T-helper 2 cell treated with Interferon-gamma antibody and Interleukin-4, amounts not matched to agents 5 μg/mL and 100 μg/mL, for 36 hours (primary cell): Measurements from ENCODE around the gene ACSF3.

ENCODE experiments used
- DNase-seq: peaks from one replicate; pipeline ENCODE4 v3.0.0; 2021; ENCODE audit warnings: low spot score
- H3K27ac Mint-ChIP-seq: one replicate; pipeline ENCODE4 v1.8.0; 2021; ENCODE audit warnings: mild to moderate bottlenecking, mixed read lengths
- H3K27me3 Mint-ChIP-seq: one replicate; pipeline ENCODE4 v1.8.0; 2021; ENCODE audit warnings: low read depth, mixed read lengths
- H3K36me3 Mint-ChIP-seq: one replicate; pipeline ENCODE4 v1.8.0; 2021; ENCODE audit warnings: low read depth, mixed read lengths
- H3K4me1 Mint-ChIP-seq: one replicate; pipeline ENCODE4 v1.8.0; 2021; ENCODE audit warnings: low read depth, mixed read lengths
- H3K4me3 Mint-ChIP-seq: one replicate; pipeline ENCODE4 v1.8.0; 2022; ENCODE audit warnings: mild to moderate bottlenecking, moderate library complexity, mixed read lengths
- H3K9me3 Mint-ChIP-seq: one replicate; pipeline ENCODE4 v1.8.0; 2021; ENCODE audit warnings: mixed read lengths

Gene ACSF3

DNA sequence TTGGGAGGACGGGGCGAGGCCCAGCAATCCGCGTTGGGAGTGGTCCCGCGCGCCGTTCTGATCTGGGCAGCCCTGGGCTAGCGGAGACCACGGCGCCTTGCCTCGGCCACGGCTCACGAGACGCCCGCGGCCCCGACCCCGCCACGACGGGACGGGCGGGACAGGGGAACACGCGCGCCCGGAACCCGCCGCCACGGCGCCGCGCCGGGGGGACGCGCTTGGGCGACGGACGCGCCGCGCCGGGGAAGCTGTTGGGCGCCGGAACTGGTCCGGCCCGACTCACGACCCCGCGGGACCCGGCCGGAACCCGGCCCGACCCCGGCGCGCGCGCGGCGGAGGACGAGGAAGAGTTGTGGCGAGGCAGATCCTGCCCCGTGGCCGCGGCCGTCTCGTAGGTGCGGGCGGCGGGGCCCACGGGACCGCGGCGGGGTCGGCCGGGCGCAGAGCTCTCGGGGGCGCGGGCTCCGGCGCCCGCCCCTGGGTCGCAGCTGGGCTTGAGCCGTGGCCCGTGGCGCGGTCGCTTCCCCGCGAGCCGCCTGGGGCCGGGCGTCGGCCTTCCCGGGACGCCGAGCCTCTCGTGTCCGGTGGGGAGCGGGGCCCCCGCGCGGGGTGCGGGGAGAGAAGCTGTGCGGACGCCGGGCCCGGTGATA, at the start of gene ACSF3:
Gene ACSF3 (plus strand): TSS at position 251 of the 650 bp plus-strand sequence. CDS start 6,830 bp downstream, outside the sequence.
- H3K4me1 Mint-ChIP-seq, result peaks cover 41% of the 10 kb centered on the region
- H3K36me3 Mint-ChIP-seq, result peaks cover 15% of the 10 kb centered on the region
- H3K9me3 Mint-ChIP-seq, result no peaks in the 10 kb centered on the region
- H3K27me3 Mint-ChIP-seq, result peaks cover 20% of the 10 kb centered on the region
- peak within 1 kb of the TSS; percentile 89 for H3K4me3 Mint-ChIP-seq
- peak within 1 kb of the TSS; percentile 92 for H3K27ac Mint-ChIP-seq
- peak; percentile 67 for DNase-seq

DNA sequence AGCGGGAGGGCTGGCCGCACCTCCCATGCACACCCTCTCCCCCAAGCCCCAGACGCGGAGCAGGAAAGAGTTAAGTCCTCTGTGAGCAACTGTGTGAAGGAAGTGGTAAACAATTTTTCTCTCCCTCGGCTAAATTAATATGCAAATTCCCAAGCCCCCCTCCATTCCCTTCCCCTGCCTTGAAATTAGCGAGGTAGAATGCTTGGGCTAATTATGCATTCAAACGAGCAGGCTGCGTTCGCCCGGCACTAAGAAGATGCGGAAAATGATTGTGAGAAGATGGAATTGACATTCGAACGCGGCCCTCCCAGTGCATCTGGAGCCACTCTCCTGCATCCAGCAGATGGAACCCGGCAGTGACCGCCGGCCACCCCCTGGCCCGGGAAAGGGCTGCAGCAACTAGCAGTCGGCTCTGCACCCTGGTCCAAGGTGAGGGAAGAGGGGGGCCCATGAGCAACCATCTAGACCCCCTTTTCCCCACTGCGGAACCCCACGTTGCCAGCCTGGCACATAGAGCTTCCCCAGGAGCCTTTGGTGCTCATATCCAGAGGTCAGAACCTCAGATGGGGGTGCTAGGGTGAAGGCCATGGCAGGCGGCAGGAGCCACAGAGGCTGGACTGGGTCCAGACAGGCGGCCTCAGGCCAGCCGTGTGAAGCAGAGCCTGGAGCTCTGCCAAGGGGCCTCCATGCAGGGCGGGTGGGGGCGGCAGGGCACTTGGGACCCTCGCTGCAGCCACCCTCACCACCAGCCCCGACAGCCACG, 49.1 kb upstream of the ACSF3 start:
- no peak for DNase-seq
- H3K4me1 Mint-ChIP-seq, result no peaks in the 10 kb centered on the region
- H3K9me3 Mint-ChIP-seq, result no peaks in the 10 kb centered on the region
- no peak overlapping the region for H3K27ac Mint-ChIP-seq
- H3K36me3 Mint-ChIP-seq, result no peaks in the 10 kb centered on the region
- H3K4me3 Mint-ChIP-seq, result no peak overlapping the region
- peaks cover 3% of the 10 kb centered on the region for H3K27me3 Mint-ChIP-seq

DNA sequence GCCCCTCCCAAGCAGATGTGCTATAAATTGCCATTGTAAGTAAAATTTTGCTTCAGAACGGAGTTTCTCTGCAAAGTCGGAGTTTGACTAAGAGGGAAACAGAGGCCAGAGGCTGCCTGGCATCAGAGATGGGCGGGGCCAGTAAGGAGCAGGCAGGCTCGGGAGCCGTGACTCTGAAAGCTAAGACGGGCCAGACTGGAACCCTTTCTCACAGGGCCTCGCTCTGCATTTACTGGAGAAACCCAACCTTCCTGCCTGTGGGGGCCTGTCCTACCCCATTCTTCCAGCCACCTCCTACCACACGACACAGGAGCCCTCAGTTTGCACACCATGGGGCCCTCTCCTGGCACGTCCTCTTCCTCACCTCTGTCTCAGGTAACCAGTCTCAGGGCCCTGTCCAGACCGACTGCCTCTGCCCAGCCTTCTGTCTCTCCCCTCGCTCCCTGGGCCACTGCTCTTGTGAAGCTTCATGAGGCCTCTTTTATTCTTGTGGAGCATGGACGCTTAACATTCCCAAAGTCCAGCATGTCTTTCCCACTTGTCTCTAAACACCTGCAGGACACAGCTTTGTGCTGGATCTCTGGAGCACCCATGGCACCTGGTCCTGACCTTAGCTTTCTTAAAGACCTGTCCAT, 48.4 kb upstream of the ACSF3 start:
- no peak overlapping the region for H3K27ac Mint-ChIP-seq
- no peak for DNase-seq
- no peaks in the 10 kb centered on the region for H3K4me1 Mint-ChIP-seq
- H3K9me3 Mint-ChIP-seq, result no peaks in the 10 kb centered on the region
- H3K27me3 Mint-ChIP-seq, result peaks cover 3% of the 10 kb centered on the region
- H3K4me3 Mint-ChIP-seq, result no peak overlapping the region
- H3K36me3 Mint-ChIP-seq, result no peaks in the 10 kb centered on the region

DNA sequence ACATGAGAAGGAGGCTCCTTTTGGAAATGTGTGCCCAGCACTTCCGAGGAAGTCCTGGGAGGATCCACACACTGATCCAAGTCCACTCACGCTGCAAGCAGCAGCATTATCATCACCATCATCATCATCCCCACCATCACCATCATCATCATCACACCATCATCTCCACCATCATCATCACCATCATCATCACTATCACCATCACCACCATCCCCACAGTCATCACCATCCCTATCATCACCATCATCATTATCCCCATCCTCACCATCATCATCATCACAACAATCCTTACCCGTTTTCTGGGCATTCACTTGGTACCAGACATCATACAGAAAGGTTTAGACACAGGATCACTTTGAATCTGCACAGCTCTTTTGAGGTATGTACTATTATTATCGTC, 47.8 kb upstream of the ACSF3 start:
- H3K27me3 Mint-ChIP-seq, result peaks cover 3% of the 10 kb centered on the region
- no peak overlapping the region for H3K4me3 Mint-ChIP-seq
- no peaks in the 10 kb centered on the region for H3K9me3 Mint-ChIP-seq
- no peak overlapping the region for H3K27ac Mint-ChIP-seq
- H3K4me1 Mint-ChIP-seq, result no peaks in the 10 kb centered on the region
- H3K36me3 Mint-ChIP-seq, result no peaks in the 10 kb centered on the region
- DNase-seq, result no peak

DNA sequence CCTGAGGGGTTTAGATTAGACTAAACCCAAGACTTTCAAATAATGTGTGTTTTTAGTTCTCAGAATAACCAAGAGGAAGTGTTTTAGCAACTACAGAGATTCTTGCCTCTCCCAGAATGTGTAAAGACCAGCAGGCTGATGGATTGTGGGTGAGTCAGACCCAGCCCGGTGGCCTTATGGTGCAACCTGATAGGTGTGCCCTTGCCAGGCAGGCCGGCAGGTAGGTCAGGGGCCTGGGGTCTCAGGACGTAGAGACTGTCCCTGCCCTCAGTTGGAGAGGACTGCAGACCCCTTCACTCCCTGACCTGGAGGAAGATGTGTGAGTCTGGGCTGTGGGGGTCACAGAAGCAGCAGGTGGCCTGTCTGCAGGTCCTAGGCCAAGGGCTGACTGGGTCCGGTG, 47.2 kb upstream of the ACSF3 start:
- Mint-ChIP-seq H3K4me1 (no peaks in the 10 kb centered on the region), H3K27me3 (peaks cover 3% of the 10 kb centered on the region), H3K4me3 (no peak overlapping the region), H3K9me3 (no peaks in the 10 kb centered on the region), H3K27ac (no peak overlapping the region), H3K36me3 (no peaks in the 10 kb centered on the region)
- no peak for DNase-seq

DNA sequence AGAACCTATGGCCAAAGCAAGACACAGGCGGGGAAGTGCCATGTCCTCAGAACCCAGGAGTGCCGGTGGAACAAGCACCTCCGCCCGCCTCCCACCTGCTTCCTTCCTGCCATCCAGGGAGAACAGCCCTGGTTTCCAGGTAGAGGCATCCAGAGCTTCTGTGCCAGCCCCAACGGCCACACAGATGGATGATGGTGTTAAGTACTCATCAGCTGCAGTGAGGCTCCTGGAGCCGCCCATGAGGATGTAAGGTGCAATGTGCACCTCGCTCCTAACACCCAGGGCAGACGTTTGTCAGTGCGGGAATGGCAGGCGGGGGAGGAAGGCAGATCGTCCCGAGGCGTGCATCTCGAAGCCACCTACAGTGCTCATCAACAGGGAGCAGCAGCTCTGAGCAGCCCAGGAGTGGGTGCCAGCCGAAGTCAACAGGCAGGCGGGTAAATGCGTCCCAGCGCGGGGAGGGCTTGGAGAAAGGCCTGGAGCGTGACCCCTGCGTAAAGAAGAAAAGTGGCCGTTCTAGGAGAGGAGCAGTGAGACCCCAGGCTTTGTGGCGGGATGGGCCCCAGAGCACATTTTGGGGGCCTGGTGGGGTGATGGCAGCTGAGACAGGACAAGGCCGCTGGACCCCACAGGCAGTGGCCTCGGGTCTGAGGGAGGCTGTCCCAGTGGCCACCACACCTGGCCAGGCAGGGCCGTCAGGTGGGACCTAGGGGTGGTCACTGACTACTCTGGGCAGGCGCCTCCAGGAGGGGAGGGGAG, 46.1 kb upstream of the ACSF3 start:
- Mint-ChIP-seq H3K27me3 (peaks cover 3% of the 10 kb centered on the region), H3K4me1 (no peaks in the 10 kb centered on the region), H3K4me3 (no peak overlapping the region), H3K9me3 (no peaks in the 10 kb centered on the region), H3K36me3 (no peaks in the 10 kb centered on the region), H3K27ac (no peak overlapping the region)
- no peak for DNase-seq

DNA sequence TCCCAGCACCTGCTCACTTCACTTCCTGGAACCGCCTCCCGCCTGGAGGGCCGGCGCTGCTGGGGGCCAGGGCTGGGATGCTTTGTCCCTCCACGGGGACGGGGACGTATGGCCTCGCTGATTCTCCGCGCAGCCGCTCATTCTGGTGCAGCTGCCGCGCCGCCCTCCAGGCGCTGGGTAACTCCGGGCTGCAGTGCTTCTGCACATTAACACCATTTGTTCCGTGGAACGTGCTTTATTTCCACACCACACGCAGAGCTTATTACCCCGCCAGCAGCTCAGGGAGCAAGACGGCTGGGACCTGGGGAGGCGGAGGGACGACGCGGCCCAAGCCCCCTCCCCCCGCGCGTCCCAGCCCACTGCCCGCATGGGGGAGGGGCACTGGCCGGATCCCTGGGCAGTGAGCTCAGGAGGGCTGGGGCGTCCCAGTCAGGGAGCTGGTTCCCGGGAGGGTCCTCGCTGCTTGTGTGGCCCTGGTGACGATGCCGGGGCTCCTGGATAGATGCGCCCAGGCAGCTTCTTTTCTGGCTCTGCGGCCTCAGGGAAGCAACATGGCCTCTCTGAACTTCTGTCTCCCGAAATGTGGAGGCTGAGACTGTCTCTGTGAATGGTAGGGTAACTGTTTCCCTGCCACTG, 45.4 kb upstream of the ACSF3 start:
- Mint-ChIP-seq H3K36me3 (no peaks in the 10 kb centered on the region), H3K27ac (no peak overlapping the region), H3K4me1 (peaks cover 2% of the 10 kb centered on the region), H3K9me3 (no peaks in the 10 kb centered on the region), H3K4me3 (no peak overlapping the region), H3K27me3 (peaks cover 3% of the 10 kb centered on the region)
- DNase-seq, result no peak

DNA sequence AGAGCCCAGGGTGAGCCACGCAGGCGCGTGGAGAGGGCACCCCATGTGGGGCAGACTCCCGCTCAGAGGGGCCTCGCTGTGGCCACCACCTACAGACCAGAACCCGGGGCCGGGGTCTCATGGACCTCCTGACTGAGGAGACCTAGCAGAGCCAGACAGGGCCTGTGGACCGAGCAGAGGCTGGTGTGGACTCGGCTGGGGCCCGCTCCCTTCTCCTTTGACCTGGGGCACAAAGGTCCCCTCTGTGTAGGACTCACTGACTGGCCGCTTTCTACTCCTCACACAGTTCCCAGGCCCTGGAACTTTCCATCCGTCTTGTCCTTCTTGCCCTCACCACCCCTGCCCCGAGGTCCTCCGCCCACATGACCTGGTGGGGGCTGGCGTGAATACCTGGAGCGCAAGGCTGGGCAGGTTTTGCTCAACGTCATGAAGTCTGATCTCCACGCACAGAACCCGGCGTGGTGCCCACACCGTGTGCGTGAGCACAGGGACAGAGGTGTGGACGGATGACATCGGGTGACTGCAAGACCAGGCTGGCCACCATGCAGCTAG, 44.7 kb upstream of the ACSF3 start:
- no peak for DNase-seq
- Mint-ChIP-seq H3K4me3 (no peak overlapping the region), H3K9me3 (no peaks in the 10 kb centered on the region), H3K36me3 (no peaks in the 10 kb centered on the region), H3K4me1 (peaks cover 2% of the 10 kb centered on the region), H3K27me3 (peaks cover 3% of the 10 kb centered on the region), H3K27ac (no peak overlapping the region)

DNA sequence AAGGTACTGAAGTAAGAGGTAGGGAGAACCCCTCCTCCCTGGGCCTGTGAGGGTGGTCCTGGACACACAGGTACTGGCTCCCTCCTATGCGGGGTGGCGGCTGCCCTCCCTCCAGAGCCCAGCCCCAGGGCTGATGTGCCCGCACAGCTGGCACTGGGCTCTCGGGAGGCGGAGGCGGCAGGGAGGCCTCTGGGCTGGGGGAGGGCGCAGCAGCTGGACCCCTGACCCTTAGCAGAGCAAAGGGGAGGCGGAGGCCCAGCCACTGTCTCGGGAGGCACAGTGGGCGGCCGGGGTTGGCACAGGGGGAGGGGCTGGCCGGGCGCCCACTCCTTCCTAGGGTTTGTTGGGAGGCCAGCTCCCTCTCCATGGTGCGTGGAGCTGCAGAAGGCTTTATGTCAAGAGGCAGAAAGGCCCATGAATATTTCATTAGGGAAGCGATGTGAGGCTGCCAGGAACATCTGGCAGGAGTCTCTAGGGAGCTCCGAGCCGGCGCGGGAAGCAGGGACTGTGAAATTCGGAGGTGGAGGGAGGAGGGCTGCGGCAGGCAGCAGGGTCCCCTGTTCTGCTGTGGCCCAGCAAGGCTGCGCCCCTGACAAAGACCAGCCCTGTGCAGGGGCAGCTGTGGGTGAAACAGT, 44.1 kb upstream of the ACSF3 start:
- Mint-ChIP-seq H3K27me3 (peaks cover 3% of the 10 kb centered on the region), H3K36me3 (no peaks in the 10 kb centered on the region), H3K27ac (no peak overlapping the region), H3K4me3 (no peak overlapping the region), H3K4me1 (peaks cover 2% of the 10 kb centered on the region), H3K9me3 (no peaks in the 10 kb centered on the region)
- no peak for DNase-seq

DNA sequence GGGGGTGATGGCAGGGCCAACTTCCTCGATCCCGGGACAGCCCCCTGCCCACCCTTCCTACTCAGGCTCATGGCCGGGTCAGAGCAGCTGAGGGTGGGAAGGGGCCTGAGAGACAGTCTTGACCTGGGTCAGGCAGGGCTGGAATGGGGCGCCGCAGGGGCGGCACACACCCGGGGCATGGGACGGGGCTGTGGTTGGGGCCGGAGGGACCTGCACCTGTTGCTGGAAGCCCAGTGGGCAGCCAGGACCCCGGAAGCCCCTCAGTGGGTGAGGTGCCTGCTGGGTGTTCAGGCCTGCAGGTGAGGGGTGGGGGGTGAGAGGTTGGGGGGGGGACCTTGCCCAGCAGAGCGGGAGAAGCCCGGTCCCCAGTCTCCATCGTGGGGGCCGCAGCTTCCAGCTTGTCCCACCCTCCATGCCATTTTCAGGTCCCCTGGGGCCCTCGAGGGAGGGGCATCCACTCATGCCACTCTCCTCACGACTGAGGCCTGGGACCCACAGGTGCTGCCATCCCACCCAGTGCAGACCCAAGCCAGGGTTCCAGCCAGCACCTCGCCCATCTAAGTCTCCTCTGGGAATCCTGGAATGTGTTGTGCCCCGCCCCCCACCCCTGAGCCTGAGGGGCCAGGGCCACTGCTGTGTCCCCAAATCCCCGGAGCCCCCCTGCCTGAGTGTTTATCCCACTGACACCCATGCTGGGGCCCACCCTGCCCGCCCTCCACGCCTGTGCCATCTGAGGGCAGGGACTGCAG, 43.4 kb upstream of the ACSF3 start:
- H3K36me3 Mint-ChIP-seq, result no peaks in the 10 kb centered on the region
- H3K4me3 Mint-ChIP-seq, result no peak overlapping the region
- no peak for DNase-seq
- no peaks in the 10 kb centered on the region for H3K9me3 Mint-ChIP-seq
- H3K27ac Mint-ChIP-seq, result no peak overlapping the region
- H3K27me3 Mint-ChIP-seq, result peaks cover 3% of the 10 kb centered on the region
- peaks cover 2% of the 10 kb centered on the region for H3K4me1 Mint-ChIP-seq

DNA sequence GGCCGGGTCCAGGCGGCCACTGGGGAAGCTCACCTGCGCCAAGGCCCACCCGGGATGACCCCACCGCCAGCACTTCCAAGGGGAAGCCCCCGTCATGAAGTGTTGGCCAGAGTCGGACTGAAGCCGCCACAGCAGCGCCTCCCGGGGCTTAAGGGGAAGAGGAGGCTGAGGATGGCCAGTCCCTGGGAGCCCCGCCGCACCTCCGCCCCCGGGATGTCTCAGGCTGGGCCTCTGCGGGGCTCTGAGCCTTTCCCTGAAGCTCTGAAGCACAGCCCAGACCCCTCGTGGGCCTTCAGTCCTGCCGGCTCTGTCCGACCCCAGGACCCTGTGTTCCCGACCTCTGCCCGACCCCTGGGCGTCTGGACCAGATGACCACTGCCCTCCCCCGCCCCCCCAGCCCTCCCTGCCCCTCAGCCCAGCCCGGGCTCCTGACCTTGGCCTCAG, 42.8 kb upstream of the ACSF3 start:
- Mint-ChIP-seq H3K4me1 (peaks cover 2% of the 10 kb centered on the region), H3K36me3 (no peaks in the 10 kb centered on the region), H3K9me3 (no peaks in the 10 kb centered on the region), H3K27me3 (peaks cover 3% of the 10 kb centered on the region), H3K4me3 (no peak overlapping the region), H3K27ac (no peak overlapping the region)
- no peak for DNase-seq

DNA sequence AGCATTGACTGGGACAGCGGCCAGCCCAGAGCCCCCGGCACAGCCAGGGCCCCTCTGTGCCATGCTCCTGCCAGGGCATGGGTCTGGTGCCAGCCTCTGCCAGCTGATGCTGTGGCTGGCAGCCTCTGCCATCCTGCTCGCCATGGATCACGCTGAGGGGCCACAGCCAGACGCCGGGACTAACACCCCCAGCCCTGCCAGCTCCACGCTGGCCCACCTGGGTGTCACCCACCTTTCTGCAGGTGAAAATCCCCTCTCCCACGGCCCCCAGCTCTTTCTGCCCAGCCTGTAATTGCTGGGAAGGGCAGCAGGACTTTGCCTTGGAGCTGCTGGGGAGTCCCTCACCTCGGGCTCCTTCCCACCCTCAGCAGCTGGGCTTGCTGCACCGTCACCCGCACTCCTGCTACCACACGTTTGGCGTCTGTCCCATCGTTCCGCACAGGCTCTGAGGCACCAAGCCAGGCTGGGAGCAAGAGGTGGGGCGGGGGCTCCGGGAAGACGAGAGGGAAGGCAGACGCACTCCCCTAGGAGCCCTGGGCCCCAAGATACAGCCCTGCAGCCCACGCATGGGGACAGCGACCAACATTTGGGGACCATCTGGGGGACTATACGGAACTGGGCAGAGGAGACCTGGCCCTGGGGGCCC, 42.0 kb upstream of the ACSF3 start:
- Mint-ChIP-seq H3K4me1 (peaks cover 2% of the 10 kb centered on the region), H3K27me3 (peaks cover 3% of the 10 kb centered on the region), H3K36me3 (no peaks in the 10 kb centered on the region), H3K4me3 (no peak overlapping the region), H3K27ac (no peak overlapping the region), H3K9me3 (no peaks in the 10 kb centered on the region)
- no peak for DNase-seq
